Gastroesophageal sphincter (tissue), 4 donors: Measurements from ENCODE around the gene IMP3. TPM values are rescaled to one million over a fixed set of nuclear protein-coding genes. Genes with fewer than 3 reads are reported as not detected.
"Not testable (repeated sequence)": the region's sequence is repeated elsewhere in the genome, so short reads cannot be mapped to it uniquely, and the experiment has no call there.

ENCODE experiments used
- ATAC-seq: fragments of 150-250 bp; one replicate; pipeline ENCODE4 v1.9.1; 2016; ENCODE audit warnings: mild to moderate bottlenecking, moderate library complexity
- H3K27ac ChIP-seq, 4 donors: fragments of 200-600 bp; sonication (generic) in 3 of 4; 1 replicate in 3 of 4; 2 replicates in 1 of 4; pipeline ENCODE4 v1.5.1; 2016 to 2019
- H3K27me3 ChIP-seq: fragments of 200-600 bp; sonication (generic); one replicate; pipeline ENCODE4 v1.5.1; 2019
- H3K36me3 ChIP-seq, 2 donors: fragments of 200-600 bp; sonication (generic); one replicate each; pipeline ENCODE4 v1.5.1; 2019; ENCODE audit warnings: control low read depth in 1 of 2
- H3K4me1 ChIP-seq, 3 donors: fragments of 200-600 bp; sonication (generic); 1 replicate in 2 of 3; 2 replicates in 1 of 3; pipeline ENCODE4 v1.5.1; 2016 to 2019; ENCODE audit warnings: control low read depth in 2 of 3
- H3K4me3 ChIP-seq, 2 donors: fragments of 200-600 bp; sonication (generic); one replicate each; pipeline ENCODE4 v1.5.1; 2019; ENCODE audit warnings: mild to moderate bottlenecking in 1 of 2, moderate library complexity in 1 of 2
- H3K9me3 ChIP-seq, 3 donors: fragments of 200-600 bp; sonication (generic); one replicate each; pipeline ENCODE4 v1.5.1; 2017 to 2019; ENCODE audit warnings: control low read depth in 2 of 3
- EP300 ChIP-seq: sonication (generic); formaldehyde crosslinking; IDR thresholded peaks from one replicate; pipeline ENCODE4 v1.6.1; 2017; ENCODE audit warnings: antibody characterized with exemption, mild to moderate bottlenecking
- POLR2A ChIP-seq, 2 donors: fragments of 450-650 bp; IDR thresholded peaks; one replicate each; pipeline ENCODE4 v1.6.1; 2017; ENCODE audit warnings: antibody characterized with exemption in 2 of 2, mild to moderate bottlenecking in 2 of 2, moderate library complexity in 1 of 2
- POLR2AphosphoS5 ChIP-seq: sonication (generic); formaldehyde crosslinking; IDR thresholded peaks from one replicate; pipeline ENCODE4 v1.6.1; 2017; ENCODE audit warnings: antibody characterized with exemption
- WGBS, 2 donors: methylation state at CpG; one replicate each; pipeline ENCODE4 v1.1.5; 2018; ENCODE audit warnings: low coverage in 1 of 2; 5-methylcytosine and 5-hydroxymethylcytosine counted together
- total RNA-seq, 4 donors: library from RNA; depleted of rRNA; stranded (reverse); fragments of >200 nt; gene quantifications; one replicate each; pipeline ENCODE4 v1.1.0, GENCODE V29; 2016
- TF ChIP-seq, protein P1 (sequence below), 4 experiments: fragments of 200-600 bp in 2 of 4; fragments of 450-650 bp in 2 of 4; sonication (generic) in 1 of 4; IDR thresholded peaks; one replicate each; pipeline ENCODE4 v1.5.1; 2017 to 2019; ENCODE audit warnings: antibody characterized with exemption in 4 of 4, mild to moderate bottlenecking in 2 of 4, moderate library complexity in 2 of 4

Gene IMP3
- total RNA-seq, 4 donors from 2014 or later = 72.8 to 94.9 (median 85.5) TPM

GRCh38 chr15:75680007-75680789 lies 40.2 kb upstream of the IMP3 start:
- no peaks in the 10 kb centered on the region for H3K27me3 ChIP-seq
- H3K36me3 ChIP-seq = peaks cover 0 to 95% of the 10 kb centered on the region in 2 donors
- peaks cover 0 to 35% (median 12%) of the 10 kb centered on the region in 3 donors for H3K4me1 ChIP-seq
- TF ChIP-seq POLR2A (IDR thresholded peaks at IDR 0.05) (no peak), EP300 (no peak), POLR2AphosphoS5 (no peak)
- TF ChIP-seq, protein P1, sequence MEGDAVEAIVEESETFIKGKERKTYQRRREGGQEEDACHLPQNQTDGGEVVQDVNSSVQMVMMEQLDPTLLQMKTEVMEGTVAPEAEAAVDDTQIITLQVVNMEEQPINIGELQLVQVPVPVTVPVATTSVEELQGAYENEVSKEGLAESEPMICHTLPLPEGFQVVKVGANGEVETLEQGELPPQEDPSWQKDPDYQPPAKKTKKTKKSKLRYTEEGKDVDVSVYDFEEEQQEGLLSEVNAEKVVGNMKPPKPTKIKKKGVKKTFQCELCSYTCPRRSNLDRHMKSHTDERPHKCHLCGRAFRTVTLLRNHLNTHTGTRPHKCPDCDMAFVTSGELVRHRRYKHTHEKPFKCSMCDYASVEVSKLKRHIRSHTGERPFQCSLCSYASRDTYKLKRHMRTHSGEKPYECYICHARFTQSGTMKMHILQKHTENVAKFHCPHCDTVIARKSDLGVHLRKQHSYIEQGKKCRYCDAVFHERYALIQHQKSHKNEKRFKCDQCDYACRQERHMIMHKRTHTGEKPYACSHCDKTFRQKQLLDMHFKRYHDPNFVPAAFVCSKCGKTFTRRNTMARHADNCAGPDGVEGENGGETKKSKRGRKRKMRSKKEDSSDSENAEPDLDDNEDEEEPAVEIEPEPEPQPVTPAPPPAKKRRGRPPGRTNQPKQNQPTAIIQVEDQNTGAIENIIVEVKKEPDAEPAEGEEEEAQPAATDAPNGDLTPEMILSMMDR (IDR thresholded peaks at IDR 0.05) = no peak
- 57 to 72% methylated on average over 3 to 11 of the region's 11 CpGs for whole genome bisulfite sequencing, 2 donors
- no peak for ATAC-seq
- no peak overlapping the region for H3K4me3 ChIP-seq
- H3K27ac ChIP-seq = peak overlapping the region in 3 of 4 donors; percentile 35 to 66 (median 54)
- H3K9me3 ChIP-seq = no peaks in the 10 kb centered on the region

DNA sequence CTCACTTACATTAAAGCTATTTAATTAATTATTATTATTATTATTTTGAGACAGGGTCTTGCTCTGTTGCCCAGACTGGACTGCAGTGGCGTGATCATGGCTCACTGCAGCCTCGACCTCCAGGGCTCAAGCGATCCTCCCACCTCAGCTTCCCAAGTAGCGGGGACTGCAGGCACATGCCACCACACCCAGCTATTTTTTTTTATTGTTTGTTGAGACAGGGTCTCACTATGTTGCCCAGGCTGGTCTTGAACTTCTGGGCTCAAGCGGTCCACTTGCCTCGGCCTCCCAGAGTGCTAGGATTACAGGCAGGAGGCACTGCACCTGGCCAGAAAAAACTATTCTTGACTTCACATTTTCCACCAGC lies 38.3 kb upstream of the IMP3 start:
- H3K27me3 ChIP-seq, ATAC-seq, H3K9me3 ChIP-seq, H3K4me3 ChIP-seq: not testable (repeated sequence)
- WGBS, 2 donors = 81 to 92% methylated on average over 5 to 6 of the region's 6 CpGs
- peak overlapping the region in 3 of 4 donors; percentile 9 to 66 (median 35) for H3K27ac ChIP-seq
- peaks cover 0 to 42% (median 21%) of the 10 kb centered on the region in 3 donors for H3K4me1 ChIP-seq
- peaks cover 0 to 90% of the 10 kb centered on the region in 2 donors for H3K36me3 ChIP-seq

GRCh38 chr15:75677465-75678323 lies 37.7 kb upstream of the IMP3 start:
- ATAC-seq = no peak
- WGBS, 2 donors = 76 to 93% methylated on average over 4 to 6 of the region's 16 CpGs
- Histone ChIP-seq H3K36me3 (peaks cover 0 to 84% of the 10 kb centered on the region in 2 donors), H3K27ac (peak overlapping the region in 3 of 4 donors; percentile 57 to 87 (median 85)), H3K27me3 (no peaks in the 10 kb centered on the region), H3K9me3 (no peaks in the 10 kb centered on the region), H3K4me3 (no peak overlapping the region), H3K4me1 (peaks cover 0 to 46% (median 27%) of the 10 kb centered on the region in 3 donors)
- TF ChIP-seq, protein P1 (IDR thresholded peaks at IDR 0.05) = no peak
- TF ChIP-seq POLR2A (IDR thresholded peaks at IDR 0.05) (no peak), POLR2AphosphoS5 (no peak), EP300 (no peak)

GRCh38 chr15:75676688-75677464 lies 36.9 kb upstream of the IMP3 start:
- peaks cover 0 to 76% of the 10 kb centered on the region in 2 donors for H3K36me3 ChIP-seq

More at GRCh38 chr15:75676688-75677464, 36.9 kb upstream of the IMP3 start:
- H3K4me3 ChIP-seq = no peak overlapping the region
- TF ChIP-seq, protein P1 (IDR thresholded peaks at IDR 0.05) = no peak
- TF ChIP-seq POLR2A (IDR thresholded peaks at IDR 0.05) = no peak
- TF ChIP-seq EP300 = no peak
- TF ChIP-seq POLR2AphosphoS5 = no peak
- WGBS, 2 donors = no CpG with 5 or more reads among the region's 30 CpGs
- no peaks in the 10 kb centered on the region for H3K27me3 ChIP-seq
- peaks cover 0 to 54% (median 31%) of the 10 kb centered on the region in 3 donors for H3K4me1 ChIP-seq
- no peak for ATAC-seq
- H3K27ac ChIP-seq = peak overlapping the region in 3 of 4 donors; percentile 57 to 87 (median 85)
- H3K9me3 ChIP-seq = no peaks in the 10 kb centered on the region
